Lower leg skin (tissue), 4 donors: ENCODE data around the gene SIK1. TPM values are rescaled to one million over a fixed set of nuclear protein-coding genes. Genes with fewer than 3 reads are reported as not detected.
"Not testable (repeated sequence)": the region's sequence is repeated elsewhere in the genome, so short reads cannot be mapped to it uniquely, and the experiment has no call there.

Experiments used
- DNase-seq, 2 donors: peaks; one replicate each; pipeline ENCODE4 v3.0.0-alpha.2; 2019; ENCODE audit warnings: low spot score in 2 of 2
- H3K4me3 ChIP-seq: fragments of 200-600 bp; sonication (generic); 2 replicates; pipeline ENCODE4 v1.5.1; 2017; ENCODE audit warnings: mild to moderate bottlenecking, low read depth; ENCODE audit not compliant: poor library complexity, severe bottlenecking
- CTCF ChIP-seq, 3 donors: fragments of 450-650 bp; IDR thresholded peaks; one replicate each; pipeline ENCODE4 v1.5.1; 2016; ENCODE audit warnings: antibody characterized with exemption in 3 of 3, mild to moderate bottlenecking in 3 of 3, moderate library complexity in 2 of 3
- POLR2A ChIP-seq, 2 donors: fragments of 450-650 bp; IDR thresholded peaks; one replicate each; pipeline ENCODE4 v1.6.1; 2016 to 2017; ENCODE audit warnings: antibody characterized with exemption in 2 of 2, mild to moderate bottlenecking in 1 of 2, moderate library complexity in 1 of 2
- WGBS, 2 donors: methylation state at CpG; one replicate each; pipeline ENCODE4 v1.1.5; 2018; 5-methylcytosine and 5-hydroxymethylcytosine counted together
- intact Hi-C: fragments of 100-400 bp; cut with DNase I; formaldehyde crosslinking; loops from one replicate; pipeline ENCODE4 v1.15.0; 2023; ENCODE audit warnings: low total_unique reads
- total RNA-seq, 4 donors: library from RNA; depleted of rRNA; stranded (reverse); fragments of >200 nt; gene quantifications; one replicate each; pipeline ENCODE4 v1.1.0, GENCODE V29; 2016

The SIK1 gene
- total RNA-seq, result 100 to 1,000 TPM in 2 of 4 donors, 10 to 100 TPM in 2; 22.1 to 190 (median 83.6) TPM

- H3K4me3 ChIP-seq, DNase-seq, intact Hi-C loops: not testable (repeated sequence)
- WGBS, 2 donors, result no CpG with 5 or more reads among the region's 120 CpGs
These were observed at the start of gene SIK1 for GRCh38 chr21:43426404-43427241. TSS of gene SIK1 (minus strand) at chr21:43427131. CDS start at chr21:43426178, 953 bp downstream.

GRCh38 chr21:43471597-43472242 is 44.8 kb upstream of the SIK1 start:
- intact Hi-C loops, H3K4me3 ChIP-seq, DNase-seq: not testable (repeated sequence)
- no CpG with 5 or more reads among the region's 16 CpGs for WGBS, 2 donors

GRCh38 chr21:43469719-43470458 is 43.0 kb upstream of the SIK1 start:
- H3K4me3 ChIP-seq, DNase-seq, intact Hi-C loops: not testable (repeated sequence)
- no CpG with 5 or more reads among the region's 31 CpGs for WGBS, 2 donors

GRCh38 chr21:43467785-43468184 is 40.9 kb upstream of the SIK1 start:
- TF ChIP-seq CTCF (IDR thresholded peaks at IDR 0.05), result no peak
- TF ChIP-seq POLR2A (IDR thresholded peaks at IDR 0.05), result no peak
- 43 to 95% methylated on average over 1 of the region's 1 CpG for WGBS, 2 donors
- H3K4me3 ChIP-seq, result no peak overlapping the region
- peak in 1 of 2 donors; percentile 48 for DNase-seq
- intact Hi-C loops, result no loop called here

GRCh38 chr21:43465159-43465558 is 38.2 kb upstream of the SIK1 start:
- DNase-seq, intact Hi-C loops, H3K4me3 ChIP-seq: not testable (repeated sequence)
- WGBS, 2 donors, result no CpG with 5 or more reads among the region's 5 CpGs

GRCh38 chr21:43463498-43464261 is 36.7 kb upstream of the SIK1 start:
- H3K4me3 ChIP-seq, intact Hi-C loops: not testable (repeated sequence)
- WGBS, 2 donors, result 30% methylated on average over 3 of the region's 20 CpGs; no CpG with 5 or more reads in 1 of the 2 donors
- peak in 1 of 2 donors; percentile 42 for DNase-seq

GRCh38 chr21:43462932-43463331 is 36.0 kb upstream of the SIK1 start:
- no CpG with 5 or more reads among the region's 17 CpGs for WGBS, 2 donors
- intact Hi-C loops, result not testable (repeated sequence)

GRCh38 chr21:43460475-43460874 is 33.5 kb upstream of the SIK1 start:
- intact Hi-C loops, DNase-seq, H3K4me3 ChIP-seq: not testable (repeated sequence)
- no CpG with 5 or more reads among the region's 13 CpGs for WGBS, 2 donors

More at GRCh38 chr21:43462932-43463331, 36.0 kb upstream of the SIK1 start:
- not testable (repeated sequence) for H3K4me3 ChIP-seq, DNase-seq

GRCh38 chr21:43458995-43459394 is 32.1 kb upstream of the SIK1 start:
- WGBS, 2 donors, result 67% methylated on average over 7 of the region's 12 CpGs; no CpG with 5 or more reads in 1 of the 2 donors
- peak; percentile 11 to 29 for DNase-seq
- H3K4me3 ChIP-seq, intact Hi-C loops: not testable (repeated sequence)

- no CpG with 5 or more reads among the region's 33 CpGs for WGBS, 2 donors
- intact Hi-C loops, DNase-seq, H3K4me3 ChIP-seq: not testable (repeated sequence)
These were observed 29.8 kb upstream of the SIK1 start for GRCh38 chr21:43456616-43457314.

- DNase-seq, H3K4me3 ChIP-seq, intact Hi-C loops: not testable (repeated sequence)
- WGBS, 2 donors, result no CpG with 5 or more reads among the region's 12 CpGs
These were observed 28.8 kb upstream of the SIK1 start for GRCh38 chr21:43455717-43456116.

GRCh38 chr21:43454176-43454575 is 27.2 kb upstream of the SIK1 start:
- H3K4me3 ChIP-seq, DNase-seq, intact Hi-C loops: not testable (repeated sequence)
- WGBS, 2 donors, result no CpG with 5 or more reads among the region's 5 CpGs
